Measurements from ENCODE around the gene TMEM81.

TMEM81 gene

DNA sequence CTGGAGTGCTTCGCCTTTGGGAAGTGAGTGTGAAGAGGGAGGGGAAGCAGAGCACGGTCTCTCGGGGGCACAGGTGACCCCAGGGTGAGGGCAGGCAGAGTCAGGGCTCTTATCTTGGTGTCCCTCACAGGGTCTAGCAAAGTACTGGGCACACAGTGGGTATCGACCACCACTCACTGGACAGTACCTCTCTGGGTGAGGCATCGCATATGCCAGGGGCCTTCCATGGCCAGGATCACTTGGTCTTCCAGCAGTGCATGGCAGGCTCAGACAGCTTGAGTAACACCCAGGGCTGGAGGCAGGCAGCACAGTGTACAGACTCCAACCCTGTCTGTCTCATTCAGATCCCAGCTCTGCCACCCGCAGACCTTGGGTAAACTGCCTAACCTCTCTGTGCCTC, 24.6 kb downstream of the TMEM81 start:
- DNase-seq (ENCODE audit: low read depth, low spot score): no peak

DNA sequence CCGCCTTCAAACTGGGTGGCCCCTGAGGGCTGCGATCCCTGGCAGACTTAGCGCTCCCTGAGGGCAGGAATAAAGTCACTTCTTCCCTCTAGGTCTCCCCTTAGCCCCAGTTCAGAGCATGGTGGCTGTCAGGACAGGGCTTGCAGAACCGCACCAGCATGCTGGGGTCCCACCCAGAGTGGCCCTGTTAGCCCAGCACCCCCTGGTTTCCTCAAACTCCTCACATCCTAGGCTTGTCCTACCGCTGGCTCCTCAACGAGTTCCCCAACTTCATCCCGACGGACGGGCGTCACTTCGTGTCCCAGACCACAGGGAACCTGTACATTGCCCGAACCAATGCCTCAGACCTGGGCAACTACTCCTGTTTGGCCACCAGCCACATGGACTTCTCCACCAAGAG, 25.4 kb downstream of the TMEM81 start:
- DNase-seq (ENCODE audit: low read depth, low spot score): no peak

DNA sequence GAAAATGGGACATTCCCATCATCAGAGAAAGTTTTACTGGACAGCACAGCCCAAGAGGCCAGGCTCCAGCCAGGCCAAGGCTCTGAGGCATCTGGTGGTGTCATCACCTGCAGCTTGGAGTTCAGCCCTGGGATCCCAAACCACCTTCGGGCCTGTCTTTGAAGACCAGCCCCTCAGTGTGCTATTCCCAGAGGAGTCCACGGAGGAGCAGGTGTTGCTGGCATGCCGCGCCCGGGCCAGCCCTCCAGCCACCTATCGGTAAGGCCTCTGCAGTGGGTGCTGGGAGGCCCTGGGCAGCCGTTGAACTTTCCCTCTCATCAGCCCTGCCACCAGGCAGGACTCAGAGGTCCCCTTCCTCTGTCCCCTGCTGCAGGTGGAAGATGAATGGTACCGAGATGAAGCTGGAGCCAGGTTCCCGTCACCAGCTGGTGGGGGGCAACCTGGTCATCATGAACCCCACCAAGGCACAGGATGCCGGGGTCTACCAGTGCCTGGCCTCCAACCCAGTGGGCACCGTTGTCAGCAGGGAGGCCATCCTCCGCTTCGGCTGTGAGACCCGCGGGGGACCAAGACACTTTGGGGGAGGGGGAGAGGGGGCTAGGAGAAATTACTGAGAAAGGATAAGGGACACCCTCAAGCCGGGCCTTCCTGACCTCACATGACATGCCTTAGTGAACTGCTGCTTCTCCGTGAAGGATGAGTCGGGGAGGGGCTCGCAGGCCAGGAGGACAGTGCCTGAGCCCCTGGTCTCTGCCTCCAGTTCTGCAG, 26.3 kb downstream of the TMEM81 start:
- DNase-seq (ENCODE audit: low read depth, low spot score): no peak

DNA sequence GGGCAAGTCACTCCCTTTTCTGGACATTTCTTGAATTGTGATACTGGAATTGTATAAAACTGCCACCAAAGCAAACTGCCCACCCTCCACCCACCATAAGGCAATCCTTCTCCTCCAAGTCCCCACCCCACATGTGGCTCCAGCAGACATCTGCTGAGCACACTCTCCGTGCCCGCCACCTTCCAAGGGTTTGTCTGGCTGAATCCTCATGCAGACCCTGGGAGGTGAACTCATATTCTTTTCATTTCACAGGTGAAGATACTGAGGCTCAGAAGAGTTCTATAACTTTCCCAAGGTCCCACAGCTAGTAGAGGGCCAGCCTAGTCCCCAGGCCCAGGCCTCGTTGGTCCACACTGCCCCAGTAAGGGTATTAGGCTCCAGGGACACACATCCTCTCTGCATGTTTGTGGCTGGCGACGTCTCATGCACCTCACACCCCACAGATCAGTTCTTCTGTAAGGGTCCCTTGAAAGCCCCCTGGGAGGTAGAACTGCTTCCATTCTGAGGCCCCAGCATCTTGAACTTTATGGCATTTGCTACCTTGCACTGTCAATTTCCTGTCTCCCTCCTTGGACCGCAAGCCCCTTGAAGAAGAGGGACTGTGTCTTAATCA, 27.2 kb downstream of the TMEM81 start:
- no peak for DNase-seq (ENCODE audit: low read depth, low spot score)

DNA sequence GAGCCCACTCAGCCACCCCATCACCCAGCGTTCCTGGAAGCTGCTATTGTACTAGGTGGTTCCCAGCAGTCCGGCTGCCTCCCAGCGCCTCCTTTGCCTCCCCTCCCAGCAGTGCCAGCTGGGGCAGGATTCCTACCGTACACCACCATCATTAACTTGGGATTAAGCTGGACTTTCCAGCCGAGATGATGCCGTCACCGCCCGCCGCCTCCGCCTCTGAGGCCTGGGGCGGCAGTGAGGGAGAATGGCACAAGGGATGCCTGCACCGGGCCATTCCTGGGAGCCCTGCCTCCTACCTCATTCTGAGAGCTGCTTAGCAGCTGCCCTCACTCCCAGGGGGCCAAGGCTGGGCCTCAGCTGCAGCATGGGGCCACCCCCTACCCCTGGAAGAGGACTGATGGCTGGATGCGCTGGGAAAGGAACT, 28.1 kb downstream of the TMEM81 start:
- no peak for DNase-seq (ENCODE audit: low read depth, low spot score)

DNA sequence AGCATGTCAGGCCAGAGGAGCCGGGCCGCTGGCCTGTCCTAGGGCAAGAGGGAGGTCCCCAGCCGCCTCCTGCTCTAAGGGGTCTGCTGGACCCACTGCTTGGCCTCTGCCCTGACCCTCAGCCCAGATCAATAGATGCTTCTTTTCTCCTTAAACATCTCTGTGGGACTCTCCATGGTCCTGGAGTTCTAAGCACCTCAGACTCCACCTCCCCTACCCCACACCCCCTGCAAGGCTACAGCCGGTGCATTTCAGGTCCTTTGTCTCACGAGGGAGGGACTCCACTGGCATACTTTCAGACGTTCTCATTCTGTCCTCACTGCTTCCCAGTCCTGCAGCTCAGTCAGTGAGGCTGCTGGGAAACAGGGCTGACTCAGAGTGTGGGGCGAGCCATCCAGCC, 30.2 kb downstream of the TMEM81 start:
- DNase-seq (ENCODE audit: low read depth, low spot score): no peak

DNA sequence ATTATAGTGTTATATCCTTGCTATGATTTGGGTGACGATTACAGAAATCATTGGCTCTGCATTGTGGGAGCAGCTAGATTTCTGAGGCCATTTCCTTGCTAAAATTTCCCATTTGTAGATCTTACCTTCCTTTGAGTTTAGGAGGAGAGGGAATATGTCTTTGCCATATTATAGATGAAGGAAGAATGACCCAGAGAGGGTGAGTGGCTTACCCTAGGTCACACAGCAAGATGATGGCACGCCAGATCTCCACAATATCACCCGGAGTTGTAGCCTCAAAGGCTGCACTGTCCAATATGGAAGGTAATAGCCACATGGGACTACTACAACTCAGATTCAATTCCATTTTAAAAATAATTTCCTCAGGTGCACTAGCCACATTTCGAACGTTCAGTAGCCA, 31.0 kb downstream of the TMEM81 start:
- no peak for DNase-seq (ENCODE audit: low read depth, low spot score)

DNA sequence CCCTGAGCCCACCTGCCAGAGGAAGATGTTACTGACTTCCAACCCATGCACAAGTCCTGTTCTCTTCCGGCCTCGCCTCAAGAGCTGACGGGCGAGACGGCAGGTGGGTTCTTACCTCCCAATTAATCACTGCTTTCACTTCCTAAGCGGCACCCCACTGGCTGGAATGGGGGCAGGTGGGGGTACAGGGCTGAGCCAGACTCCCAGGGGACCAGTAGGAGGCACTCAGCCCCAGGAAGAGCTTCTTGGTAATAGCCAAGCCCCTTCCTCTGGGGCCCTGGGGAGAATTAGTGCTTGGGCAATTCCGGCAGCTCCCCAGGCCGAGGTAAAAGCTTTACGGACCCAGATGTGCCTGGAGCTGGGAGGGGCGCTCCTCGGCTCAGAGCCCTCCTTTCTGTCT, 31.6 kb downstream of the TMEM81 start:
- no peak for DNase-seq (ENCODE audit: low read depth, low spot score)

DNA sequence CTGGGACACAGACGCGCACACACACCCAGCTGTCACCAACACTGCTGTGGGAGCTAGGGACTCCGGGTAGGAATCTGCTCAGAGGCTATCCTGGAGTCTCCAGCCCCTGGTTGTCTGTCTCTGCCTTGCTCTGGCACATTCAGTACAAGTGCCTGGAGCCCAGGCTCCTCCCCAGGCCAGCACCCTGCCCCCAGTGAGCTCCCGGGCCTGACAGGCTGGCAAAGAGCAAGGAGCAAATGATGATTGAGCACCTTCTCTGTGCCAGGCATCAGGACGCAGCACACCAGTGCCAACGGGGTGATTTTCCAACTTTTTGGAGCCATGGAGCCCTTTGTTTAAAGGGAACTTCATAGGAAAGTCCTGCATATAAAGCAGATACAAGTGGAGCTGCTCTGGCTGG, 34.8 kb downstream of the TMEM81 start:
- no peak for DNase-seq (ENCODE audit: low read depth, low spot score)

DNA sequence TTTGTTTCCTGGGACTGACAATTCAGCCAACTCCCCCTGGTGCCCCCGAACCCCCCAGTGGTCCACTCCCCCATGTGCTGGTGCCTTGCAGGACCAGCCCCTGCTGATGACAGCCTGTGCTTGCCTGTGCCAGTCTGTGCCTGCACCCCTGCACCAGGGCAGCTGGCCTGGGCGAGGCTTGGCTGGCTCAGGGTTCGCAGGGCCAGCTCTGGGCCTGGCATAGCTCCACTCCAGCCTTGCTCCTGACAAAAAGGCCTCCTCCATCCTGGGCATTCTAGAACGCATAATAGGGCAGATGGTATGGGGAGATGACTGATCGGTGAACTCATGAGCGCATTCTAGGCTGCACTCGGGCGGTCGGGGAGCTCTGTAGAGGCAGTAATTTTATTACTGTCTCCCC, 35.9 kb downstream of the TMEM81 start:
- no peak for DNase-seq (ENCODE audit: low read depth, low spot score)

DNA sequence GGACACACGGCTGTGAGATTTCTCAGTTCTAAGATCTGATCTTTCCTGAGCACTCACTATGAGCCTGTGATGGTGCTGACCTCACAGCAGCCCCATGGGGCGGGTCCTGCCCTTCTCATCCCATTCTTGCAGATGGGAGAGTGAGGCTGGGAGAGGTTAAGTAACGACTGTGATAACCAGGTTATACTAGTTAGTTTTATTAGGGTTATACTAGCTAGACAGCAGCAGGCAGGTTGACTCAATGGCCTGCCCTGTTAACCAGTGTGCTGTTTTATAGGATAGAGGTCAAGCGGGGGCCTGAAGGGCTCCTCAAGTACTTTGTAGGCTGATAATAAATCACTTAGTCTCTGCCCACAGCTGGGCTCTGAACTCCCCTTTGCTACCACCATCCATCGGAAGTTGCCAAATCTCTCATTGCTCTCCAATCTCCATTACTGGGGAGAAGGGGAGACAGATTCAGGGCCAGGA, 36.5 kb downstream of the TMEM81 start:
- no peak for DNase-seq (ENCODE audit: low read depth, low spot score)

DNA sequence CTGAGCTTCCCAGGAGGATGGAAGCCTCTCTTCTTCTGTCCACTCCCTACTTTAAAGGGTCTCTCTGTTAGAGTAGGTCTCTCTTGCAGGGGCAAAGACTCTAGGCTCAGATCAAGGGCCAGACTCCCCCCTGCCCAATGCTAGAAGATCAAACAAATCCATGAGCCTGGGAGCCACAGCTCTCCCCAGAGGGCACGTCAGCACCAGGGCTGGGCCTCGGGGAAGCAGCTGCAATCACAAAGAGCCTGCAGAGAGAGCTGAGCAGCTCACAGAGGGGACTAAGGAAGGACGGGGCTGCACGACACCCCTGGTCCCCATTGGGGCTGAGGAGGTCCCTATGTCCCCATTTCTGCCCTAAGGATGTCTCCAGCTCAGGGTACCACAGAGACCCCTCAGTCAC, 37.4 kb downstream of the TMEM81 start:
- DNase-seq (ENCODE audit: low read depth, low spot score): no peak

DNA sequence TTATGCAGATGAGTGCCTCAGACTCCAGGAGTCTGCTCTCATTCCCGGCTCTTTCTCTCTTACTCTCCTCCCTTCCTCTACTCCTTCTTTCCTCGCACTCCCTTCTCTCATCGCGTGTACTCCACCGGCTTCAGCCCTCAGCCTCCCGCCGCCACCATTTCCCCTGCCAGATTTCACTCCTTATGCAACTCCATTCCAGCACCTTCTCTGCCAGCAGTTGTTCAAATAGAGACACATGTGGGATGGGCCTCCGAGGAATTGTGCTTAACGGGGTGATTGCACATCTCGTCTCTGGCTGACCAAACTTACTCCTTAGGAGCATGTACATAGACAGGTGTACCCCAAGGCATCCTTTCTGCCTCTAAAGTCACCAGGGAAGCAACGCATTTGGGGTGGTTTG, 39.1 kb downstream of the TMEM81 start:
- no peak for DNase-seq (ENCODE audit: low read depth, low spot score)

DNA sequence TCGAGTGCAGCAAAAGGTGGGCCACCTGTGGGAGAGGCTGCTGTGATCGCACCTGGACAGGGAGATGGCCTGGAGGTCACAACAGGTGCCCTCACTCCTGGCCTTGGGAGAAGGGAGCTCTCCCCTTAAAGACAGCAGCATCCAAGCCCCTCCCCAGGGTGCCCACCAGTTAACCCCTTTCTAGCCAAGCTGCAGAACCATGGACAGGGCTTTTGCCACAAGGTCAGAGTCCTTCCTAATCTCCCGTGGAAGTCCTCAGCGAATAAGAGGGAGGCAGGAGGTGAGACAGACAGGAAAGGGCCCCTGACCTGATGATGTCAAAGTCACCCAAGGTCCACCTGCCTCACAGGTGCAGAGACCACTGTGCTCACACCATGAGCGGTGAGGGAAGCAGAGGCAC, 39.5 kb downstream of the TMEM81 start:
- no peak for DNase-seq (ENCODE audit: low read depth, low spot score)

DNA sequence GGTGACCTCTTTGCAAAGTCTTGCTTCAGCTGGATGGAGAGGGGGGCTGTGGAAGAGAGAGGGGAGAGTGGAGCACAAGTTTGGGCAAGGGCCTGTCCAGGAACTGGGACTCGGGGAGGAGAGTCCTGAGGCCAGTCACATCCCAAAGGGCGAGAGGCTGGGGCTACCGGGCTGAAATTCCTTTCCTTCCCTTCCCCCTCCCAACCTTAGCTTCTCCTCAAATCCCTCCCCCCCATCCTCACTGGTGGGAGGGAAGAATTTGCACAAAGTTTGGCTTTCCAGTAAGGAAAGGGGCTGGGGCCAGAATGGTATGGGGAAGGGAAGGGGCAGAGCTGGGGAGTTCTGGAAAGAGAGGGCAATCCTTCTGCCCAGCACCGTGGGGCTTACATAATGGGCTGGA, 40.4 kb downstream of the TMEM81 start:
- DNase-seq (ENCODE audit: low read depth, low spot score): no peak

DNA sequence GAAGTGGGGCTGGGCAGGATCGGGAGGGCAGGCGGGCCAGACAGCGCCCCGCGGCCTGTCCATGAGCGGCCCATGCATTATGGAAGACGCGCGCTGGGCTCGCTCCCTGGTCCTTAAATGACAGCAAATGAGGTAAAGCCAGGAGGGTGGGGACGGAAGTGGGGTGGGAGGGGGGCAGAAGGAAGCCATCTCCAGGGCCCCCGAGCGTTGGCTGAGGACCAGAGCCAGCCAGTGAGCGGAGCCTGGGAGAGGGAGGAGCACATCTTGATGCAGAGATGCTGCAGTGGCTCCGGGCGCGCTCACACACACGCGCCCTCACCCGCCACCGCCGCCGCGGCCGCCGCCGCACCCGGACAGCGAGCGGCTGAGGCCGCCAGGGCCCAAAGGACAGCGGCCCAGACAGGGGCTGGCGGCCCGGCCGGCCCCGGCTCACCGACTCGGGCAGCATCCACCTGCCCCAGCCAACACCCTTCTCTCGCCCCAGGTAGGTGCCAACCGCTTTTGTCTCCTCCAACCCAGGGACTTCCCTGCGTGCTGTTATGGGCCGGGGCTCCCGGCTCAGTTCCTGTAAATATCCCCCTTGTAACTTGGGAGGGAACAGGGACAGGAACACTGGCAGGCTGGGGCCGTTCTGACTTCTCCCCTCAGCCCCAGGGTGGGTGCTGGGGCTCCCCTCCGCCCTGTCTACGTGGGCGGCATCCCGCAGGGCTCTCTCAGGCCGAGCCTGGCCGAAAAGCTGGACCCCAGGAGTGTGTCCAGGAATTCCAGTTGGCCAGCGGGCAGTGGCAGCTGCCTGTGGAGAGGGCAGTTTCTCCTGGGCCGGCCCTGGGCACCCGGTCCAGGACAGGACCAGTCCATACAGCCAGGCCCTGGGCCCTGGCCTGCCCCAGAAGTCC, 41.1 kb downstream of the TMEM81 start, which contains the start of gene CNTN2:
Gene CNTN2, plus strand, starts transcription at position 302 of the 896 bp plus-strand sequence. CDS start 9,974 bp downstream, outside the sequence.
- no peak for DNase-seq (ENCODE audit: low read depth, low spot score)

DNA sequence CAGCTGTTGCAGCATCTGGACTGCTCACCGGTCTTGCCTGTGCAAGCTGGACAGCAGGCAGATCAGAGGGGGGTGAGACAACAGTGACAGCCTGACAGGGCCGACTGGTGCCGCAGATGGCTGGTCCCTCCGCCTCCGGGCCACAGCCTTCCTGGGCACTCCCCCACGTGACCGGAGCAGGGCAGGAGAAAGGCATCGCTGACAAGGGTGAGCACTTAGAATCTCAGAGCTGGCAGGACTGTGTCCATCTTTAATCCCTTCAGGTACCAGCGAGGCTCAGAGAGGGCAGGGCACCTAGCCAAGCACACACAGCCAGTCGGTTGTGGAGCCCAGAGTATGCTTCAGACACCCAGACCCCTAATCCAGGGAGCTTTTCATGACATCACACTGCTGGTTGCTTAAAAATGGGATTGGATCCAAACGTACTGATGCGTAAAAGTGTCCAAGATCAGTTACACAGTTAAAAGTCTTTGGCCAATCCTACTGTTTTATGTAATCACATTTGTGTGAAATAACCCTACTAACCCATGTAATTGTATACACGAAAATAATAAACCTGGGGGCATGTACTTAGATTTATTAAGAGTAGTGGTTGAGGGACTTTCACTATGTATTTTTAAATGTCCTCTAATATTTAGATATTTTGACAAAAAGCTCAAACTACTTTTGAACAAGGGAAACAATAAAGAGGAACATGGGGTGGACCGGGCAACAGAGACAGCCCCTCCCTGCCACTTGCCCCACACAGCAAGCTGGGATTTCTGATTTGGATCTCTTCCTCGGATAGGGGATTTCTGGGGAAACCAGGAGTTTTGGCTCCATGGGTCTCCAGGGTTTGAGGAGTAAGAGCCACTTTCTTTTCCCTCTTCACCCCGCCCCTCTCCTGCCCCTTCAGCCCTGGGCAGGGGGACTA, 42.0 kb downstream of the TMEM81 start:
- DNase-seq (ENCODE audit: low read depth, low spot score): no peak

DNA sequence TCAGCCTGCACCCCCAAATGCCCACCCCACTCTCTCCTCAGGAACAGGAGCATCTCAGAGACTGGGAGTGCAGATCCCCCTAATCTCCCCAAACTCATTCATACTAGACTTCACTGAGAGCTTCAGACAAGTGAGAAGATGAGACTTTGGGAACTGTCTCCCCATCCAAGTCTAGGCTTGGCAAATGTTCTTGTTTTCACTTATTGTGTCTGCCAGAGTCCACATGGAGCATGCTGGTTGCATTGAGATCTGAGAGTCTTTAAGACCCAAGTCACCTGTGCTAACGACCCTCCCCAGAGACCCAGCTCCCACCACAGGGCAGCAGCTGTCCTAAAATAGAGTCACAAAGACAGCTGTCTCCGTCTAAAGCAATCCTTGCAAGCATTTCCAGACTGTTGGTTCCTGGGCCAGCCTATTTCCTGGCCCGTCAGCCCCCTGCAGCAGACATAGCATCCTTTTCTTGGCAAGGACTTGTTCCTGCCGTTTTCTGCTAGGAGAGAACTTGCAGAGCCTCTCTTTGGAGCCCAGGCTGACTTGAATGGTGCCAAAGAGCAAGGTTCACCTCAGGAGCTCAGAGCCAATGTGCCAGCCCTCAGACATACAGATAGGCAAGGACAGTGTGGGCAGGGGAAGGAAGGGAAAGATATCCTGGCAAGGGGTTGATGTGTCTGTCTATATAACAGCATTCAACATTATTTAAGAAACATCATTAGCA, 43.1 kb downstream of the TMEM81 start:
- DNase-seq (ENCODE audit: low read depth, low spot score): no peak

DNA sequence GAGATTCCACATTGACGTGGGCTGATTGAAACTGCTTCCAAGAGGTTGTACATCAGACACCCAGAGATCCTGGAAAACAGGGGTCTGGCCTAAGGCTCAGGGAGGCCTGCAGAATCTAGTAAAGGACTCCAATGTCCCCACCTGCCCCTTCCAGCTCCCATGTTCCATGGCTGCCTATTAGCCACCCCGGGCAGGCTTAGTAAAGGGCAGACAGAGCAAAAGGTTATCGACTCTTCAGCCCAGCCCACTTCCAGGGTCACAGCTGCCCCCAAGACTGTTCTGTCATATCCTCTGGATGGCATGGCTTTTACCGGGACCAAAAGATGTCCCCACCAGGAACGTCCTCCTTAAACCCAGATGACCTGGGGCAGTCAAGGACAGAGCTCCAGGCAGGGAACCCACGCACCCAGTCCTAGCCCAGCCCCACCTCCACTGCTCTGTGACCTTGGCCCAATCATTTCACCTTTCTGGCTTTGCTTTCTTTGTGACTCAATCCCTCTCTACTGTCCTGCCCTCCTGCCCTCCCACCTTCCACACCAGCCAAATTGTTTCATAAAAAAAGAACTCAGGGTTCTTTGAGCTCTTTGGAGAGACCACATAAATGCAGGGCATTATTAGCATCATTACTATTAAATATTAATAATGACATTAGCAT, 46.0 kb downstream of the TMEM81 start:
- no peak for DNase-seq (ENCODE audit: low read depth, low spot score)

DNA sequence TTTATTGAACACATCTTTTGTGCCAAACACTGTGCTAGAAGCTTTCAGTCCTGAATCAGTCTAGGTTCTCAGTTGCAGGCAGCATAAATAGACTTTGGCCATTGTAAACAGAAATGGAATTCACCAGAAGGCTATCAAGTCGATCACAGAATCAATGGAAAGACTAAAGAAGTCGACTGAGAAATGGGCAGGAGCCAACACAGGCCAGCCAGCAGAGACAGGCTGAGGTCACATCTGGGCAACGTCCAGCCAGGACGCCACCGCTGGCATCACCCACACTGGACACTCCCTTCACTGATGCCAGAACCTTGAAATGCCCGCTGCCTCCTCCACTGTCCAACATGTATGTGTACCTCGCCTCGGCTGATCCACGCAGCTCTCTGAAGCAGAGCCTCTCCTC, 46.7 kb downstream of the TMEM81 start:
- DNase-seq (ENCODE audit: low read depth, low spot score): no peak

Data from activated naive CD8-positive, alpha-beta T cell treated with anti-CD3 and anti-CD28 coated beads, Interleukin-2, amount 50 U/mL, for 16 hours (primary cell).